Epithelial cell of proximal tubule (primary cell): ENCODE measurements around the gene DBN1. TPM values are rescaled to one million over a fixed set of nuclear protein-coding genes. Genes with fewer than 3 reads are reported as not detected.

Experiments
- DNase-seq: peaks from one replicate; pipeline ENCODE4 v3.0.0-alpha.2; 2011; ENCODE audit warnings: low read depth
- H3K4me3 ChIP-seq: 2 replicates; pipeline ENCODE4 v1.5.1; 2011; ENCODE audit warnings: low read depth, mild to moderate bottlenecking, low read length
- CTCF ChIP-seq: conservative IDR thresholded peaks from 2 replicates; pipeline ENCODE4 v1.5.1; 2012; ENCODE audit warnings: low read depth, mild to moderate bottlenecking, low read length
- total RNA-seq: library from RNA; depleted of rRNA; stranded (reverse); fragments of >200 nt; gene quantifications from 2 replicates; pipeline ENCODE4 v1.2.3, GENCODE V29; 2015

Gene DBN1
- total RNA-seq, 1 donor from 2014 or later = 471 TPM

GRCh38 chr5:177483994-177484901 lies 10.8 kb upstream of the DBN1 start:
- TF ChIP-seq CTCF = no peak
- H3K4me3 ChIP-seq = no peak overlapping the region
- DNase-seq = no peak

- DNase-seq = no peak
- no peak for TF ChIP-seq CTCF
These were observed 9.6 kb upstream of the DBN1 start for GRCh38 chr5:177483042-177483441.

GRCh38 chr5:177482359-177482795 lies 8.9 kb upstream of the DBN1 start:
- no peak for TF ChIP-seq CTCF
- no peak for DNase-seq
- H3K4me3 ChIP-seq = no peak overlapping the region

More at GRCh38 chr5:177483042-177483441, 9.6 kb upstream of the DBN1 start:
- no peak overlapping the region for H3K4me3 ChIP-seq

- no peak for TF ChIP-seq CTCF
- DNase-seq = no peak
- H3K4me3 ChIP-seq = no peak overlapping the region
These were observed 6.3 kb upstream of the DBN1 start for GRCh38 chr5:177479774-177480173.

GRCh38 chr5:177478711-177479646 lies 5.5 kb upstream of the DBN1 start:
- DNase-seq = no peak
- no peak overlapping the region for H3K4me3 ChIP-seq
- no peak for TF ChIP-seq CTCF

- TF ChIP-seq CTCF = no peak
- DNase-seq = no peak
- no peak overlapping the region for H3K4me3 ChIP-seq
These were observed 4.5 kb upstream of the DBN1 start for GRCh38 chr5:177477701-177478477.
